ENCODE results near the gene TMCC1. TPM values are rescaled to one million over a fixed set of nuclear protein-coding genes. Genes with fewer than 3 reads are reported as not detected.

TMCC1 gene
- total and polyA plus RNA-seq, 9 donors: 13.2 to 57.2 (median 42.4) TPM

DNA sequence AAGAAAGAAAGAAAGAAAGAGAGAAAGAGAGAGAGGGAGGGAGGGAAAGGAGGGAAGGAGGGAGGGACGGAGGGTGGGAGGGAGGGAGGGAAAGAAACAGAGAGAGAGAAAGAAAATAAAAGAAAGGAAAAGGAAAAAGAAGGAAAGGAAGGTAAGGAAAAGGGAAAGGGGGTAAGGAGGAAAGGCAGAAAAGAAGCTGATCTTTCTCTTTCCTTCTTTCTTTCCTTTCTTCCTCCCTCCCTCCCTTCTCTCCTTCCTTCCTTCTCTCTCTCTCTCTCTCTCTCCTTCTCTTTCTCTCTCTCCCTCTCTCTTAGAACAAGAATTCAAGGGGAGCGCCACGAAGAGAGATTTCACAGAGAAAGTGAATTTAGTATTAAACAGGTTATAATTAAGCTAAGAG, 25.8 kb upstream of the TMCC1 start:
- Histone ChIP-seq H3K4me1 (ENCODE audit: insufficient read depth) (no peaks in the 10 kb centered on the region), H3K27me3 (no peaks in the 10 kb centered on the region), H3K27ac (no peak overlapping the region), H3K36me3 (no peaks in the 10 kb centered on the region), H3K4me3 (no peak overlapping the region), H3K9me3 (peaks cover 0 to 7% of the 10 kb centered on the region in 2 donors)
- 78 to 84% (median 82%) methylated on average over 3 of the region's 3 CpGs for WGBS, 3 donors
- DNase-seq: no peak
- no peak for TF ChIP-seq POLR2A (IDR thresholded peaks at IDR 0.05)
- TF ChIP-seq EP300 (IDR thresholded peaks at IDR 0.05): no peak
- TF ChIP-seq, protein P1, sequence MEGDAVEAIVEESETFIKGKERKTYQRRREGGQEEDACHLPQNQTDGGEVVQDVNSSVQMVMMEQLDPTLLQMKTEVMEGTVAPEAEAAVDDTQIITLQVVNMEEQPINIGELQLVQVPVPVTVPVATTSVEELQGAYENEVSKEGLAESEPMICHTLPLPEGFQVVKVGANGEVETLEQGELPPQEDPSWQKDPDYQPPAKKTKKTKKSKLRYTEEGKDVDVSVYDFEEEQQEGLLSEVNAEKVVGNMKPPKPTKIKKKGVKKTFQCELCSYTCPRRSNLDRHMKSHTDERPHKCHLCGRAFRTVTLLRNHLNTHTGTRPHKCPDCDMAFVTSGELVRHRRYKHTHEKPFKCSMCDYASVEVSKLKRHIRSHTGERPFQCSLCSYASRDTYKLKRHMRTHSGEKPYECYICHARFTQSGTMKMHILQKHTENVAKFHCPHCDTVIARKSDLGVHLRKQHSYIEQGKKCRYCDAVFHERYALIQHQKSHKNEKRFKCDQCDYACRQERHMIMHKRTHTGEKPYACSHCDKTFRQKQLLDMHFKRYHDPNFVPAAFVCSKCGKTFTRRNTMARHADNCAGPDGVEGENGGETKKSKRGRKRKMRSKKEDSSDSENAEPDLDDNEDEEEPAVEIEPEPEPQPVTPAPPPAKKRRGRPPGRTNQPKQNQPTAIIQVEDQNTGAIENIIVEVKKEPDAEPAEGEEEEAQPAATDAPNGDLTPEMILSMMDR (IDR thresholded peaks at IDR 0.05): no peak
- intact Hi-C loops (cut with DNase I): no loop called here

DNA sequence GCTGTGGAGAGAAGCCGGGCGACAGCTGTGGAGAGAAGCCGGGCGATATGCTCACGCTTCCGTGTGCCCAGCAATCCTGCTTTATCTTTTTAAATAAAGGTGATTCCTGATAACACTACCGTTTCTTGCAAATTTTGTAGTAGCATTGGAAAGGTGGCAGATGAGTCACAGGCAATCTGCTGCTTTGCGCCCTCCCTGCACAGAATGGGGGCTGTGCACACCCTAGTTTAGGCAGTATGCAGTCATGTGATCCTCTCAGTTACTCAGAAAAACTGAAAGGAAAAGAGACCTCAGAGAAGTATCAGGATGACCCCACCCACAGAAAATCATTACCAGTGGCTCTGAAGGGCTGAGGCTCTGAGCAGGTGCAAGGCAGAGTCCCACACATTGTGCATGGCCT, 24.9 kb upstream of the TMCC1 start:
- Histone ChIP-seq H3K27me3 (no peaks in the 10 kb centered on the region), H3K4me1 (ENCODE audit: insufficient read depth) (no peaks in the 10 kb centered on the region), H3K36me3 (no peaks in the 10 kb centered on the region), H3K9me3 (peaks cover 0 to 7% of the 10 kb centered on the region in 2 donors), H3K27ac (no peak overlapping the region), H3K4me3 (no peak overlapping the region)
- DNase-seq: no peak
- 86 to 95% (median 93%) methylated on average over 8 of the region's 8 CpGs for WGBS, 3 donors
- TF ChIP-seq, protein P1 (IDR thresholded peaks at IDR 0.05): no peak
- no peak for TF ChIP-seq POLR2A (IDR thresholded peaks at IDR 0.05)
- TF ChIP-seq EP300 (IDR thresholded peaks at IDR 0.05): no peak
- intact Hi-C loops (cut with DNase I): no loop called here

DNA sequence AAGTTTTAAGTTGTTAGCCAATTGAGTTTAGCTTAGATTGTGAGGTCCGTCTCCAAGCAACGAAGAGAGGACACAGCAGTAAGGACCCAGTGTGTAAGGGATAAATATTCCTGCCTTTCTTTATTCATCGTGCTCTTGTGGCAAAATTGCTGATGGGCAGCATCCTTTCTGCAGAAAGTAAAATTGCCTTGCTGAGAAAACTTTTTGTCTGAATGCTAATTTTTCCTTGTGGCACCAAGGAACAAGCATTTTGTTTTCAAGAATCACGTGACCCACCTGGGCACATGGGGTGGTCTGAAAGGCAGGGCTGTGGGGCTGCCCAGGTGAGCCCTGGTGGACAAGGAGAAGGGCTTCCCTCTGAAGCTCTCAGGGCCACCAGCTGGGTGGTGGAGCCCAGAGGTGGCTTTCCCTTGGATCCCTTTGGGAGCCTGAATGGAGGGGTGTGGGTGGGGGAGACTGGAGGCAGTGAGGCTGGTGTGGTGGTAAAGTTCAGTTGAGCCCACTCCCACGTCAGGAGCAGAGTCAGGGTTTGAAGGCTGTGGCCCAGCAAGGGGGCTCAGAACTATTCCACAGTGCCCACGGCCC, 24.0 kb upstream of the TMCC1 start:
- Histone ChIP-seq H3K4me3 (no peak overlapping the region), H3K27ac (no peak overlapping the region), H3K27me3 (no peaks in the 10 kb centered on the region), H3K9me3 (peaks cover 0 to 7% of the 10 kb centered on the region in 2 donors), H3K4me1 (ENCODE audit: insufficient read depth) (no peaks in the 10 kb centered on the region), H3K36me3 (no peaks in the 10 kb centered on the region)
- WGBS, 3 donors: 86 to 92% (median 91%) methylated on average over 6 of the region's 6 CpGs
- intact Hi-C loops (cut with DNase I): no loop called here
- DNase-seq: no peak
- TF ChIP-seq EP300 (IDR thresholded peaks at IDR 0.05): no peak
- TF ChIP-seq POLR2A (IDR thresholded peaks at IDR 0.05): no peak
- TF ChIP-seq, protein P1 (IDR thresholded peaks at IDR 0.05): no peak

DNA sequence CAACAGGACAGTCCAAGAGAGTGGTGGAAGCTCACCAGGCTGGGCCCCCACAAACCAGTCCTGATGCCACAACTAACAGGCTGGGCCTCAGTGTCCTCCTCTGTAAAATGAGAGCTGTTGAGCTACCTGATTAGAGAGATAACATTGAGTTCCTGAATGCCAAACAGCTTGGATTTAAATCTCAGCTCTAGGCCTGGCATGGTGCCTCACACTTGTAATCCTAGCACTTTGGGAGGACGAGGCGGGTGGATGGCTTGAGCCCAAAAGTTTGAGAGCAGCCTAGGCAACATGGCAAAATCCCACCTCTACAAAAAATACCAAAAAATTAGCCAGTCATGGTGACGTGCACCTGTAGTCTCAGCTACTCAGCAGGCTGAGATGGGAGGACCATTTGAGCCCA, 20.1 kb upstream of the TMCC1 start:
- Histone ChIP-seq H3K4me1 (ENCODE audit: insufficient read depth) (no peaks in the 10 kb centered on the region), H3K27me3 (no peaks in the 10 kb centered on the region), H3K27ac (no peak overlapping the region), H3K4me3 (no peak overlapping the region), H3K9me3 (peaks cover 0 to 7% of the 10 kb centered on the region in 2 donors), H3K36me3 (no peaks in the 10 kb centered on the region)
- DNase-seq: no peak
- intact Hi-C loops (cut with DNase I): no loop called here
- TF ChIP-seq, protein P1 (IDR thresholded peaks at IDR 0.05): no peak
- TF ChIP-seq EP300 (IDR thresholded peaks at IDR 0.05) (no peak), POLR2A (IDR thresholded peaks at IDR 0.05) (no peak)
- 62 to 70% (median 69%) methylated on average over 3 of the region's 3 CpGs for WGBS, 3 donors
